ENCODE measurements around the gene PTPRN2.

Gene PTPRN2

GRCh38 chr7:157674715-157675426 is 912.8 kb downstream of the PTPRN2 start:
- no peak overlapping the region for H3K27ac ChIP-seq
- H2AFZ ChIP-seq = no peak overlapping the region
- H3K9me3 ChIP-seq (ENCODE audit: control insufficient read depth, low read length) = no peaks in the 10 kb centered on the region
- TF ChIP-seq CTCF (IDR thresholded peaks at IDR 0.05) = no peak
- no peak overlapping the region for H3K9ac ChIP-seq
- H3K27me3 ChIP-seq (ENCODE audit: control insufficient read depth, insufficient read depth, low read length) = no peaks in the 10 kb centered on the region
- no peak overlapping the region for H3K4me2 ChIP-seq (ENCODE audit: low read length)
- no peaks in the 10 kb centered on the region for H3K36me3 ChIP-seq (ENCODE audit: control insufficient read depth, insufficient read depth, low read length)
- H3K79me2 ChIP-seq = no peaks in the 10 kb centered on the region
- H3K4me1 ChIP-seq = no peaks in the 10 kb centered on the region
- H3K4me3 ChIP-seq (ENCODE audit: low read depth, low read length) = no peak overlapping the region

- Histone ChIP-seq H3K4me2 (ENCODE audit: low read length) (no peak overlapping the region), H2AFZ (no peak overlapping the region), H3K4me1 (no peaks in the 10 kb centered on the region), H3K79me2 (no peaks in the 10 kb centered on the region), H3K9ac (no peak overlapping the region), H3K27me3 (ENCODE audit: control insufficient read depth, insufficient read depth, low read length) (no peaks in the 10 kb centered on the region), H3K9me3 (ENCODE audit: control insufficient read depth, low read length) (no peaks in the 10 kb centered on the region), H3K27ac (no peak overlapping the region), H3K4me3 (ENCODE audit: low read depth, low read length) (no peak overlapping the region), H3K36me3 (ENCODE audit: control insufficient read depth, insufficient read depth, low read length) (no peaks in the 10 kb centered on the region)
- TF ChIP-seq CTCF (IDR thresholded peaks at IDR 0.05) = no peak
Measured at GRCh38 chr7:157674027-157674714, 913.5 kb downstream of the PTPRN2 start.

GRCh38 chr7:157673573-157673972 is 914.0 kb downstream of the PTPRN2 start:
- no peaks in the 10 kb centered on the region for H3K27me3 ChIP-seq (ENCODE audit: control insufficient read depth, insufficient read depth, low read length)
- no peak overlapping the region for H3K27ac ChIP-seq
- H3K9ac ChIP-seq = no peak overlapping the region
- no peak overlapping the region for H2AFZ ChIP-seq
- no peaks in the 10 kb centered on the region for H3K79me2 ChIP-seq
- no peaks in the 10 kb centered on the region for H3K4me1 ChIP-seq
- no peaks in the 10 kb centered on the region for H3K9me3 ChIP-seq (ENCODE audit: control insufficient read depth, low read length)
- no peaks in the 10 kb centered on the region for H3K36me3 ChIP-seq (ENCODE audit: control insufficient read depth, insufficient read depth, low read length)
- no peak for TF ChIP-seq CTCF (IDR thresholded peaks at IDR 0.05)
- no peak overlapping the region for H3K4me3 ChIP-seq (ENCODE audit: low read depth, low read length)
- H3K4me2 ChIP-seq (ENCODE audit: low read length) = no peak overlapping the region

GRCh38 chr7:157671358-157672255 is 916.0 kb downstream of the PTPRN2 start:
- H3K79me2 ChIP-seq = no peaks in the 10 kb centered on the region
- no peaks in the 10 kb centered on the region for H3K4me1 ChIP-seq
- no peak overlapping the region for H3K4me2 ChIP-seq (ENCODE audit: low read length)
- H3K9ac ChIP-seq = no peak overlapping the region
- no peaks in the 10 kb centered on the region for H3K9me3 ChIP-seq (ENCODE audit: control insufficient read depth, low read length)
- no peak overlapping the region for H2AFZ ChIP-seq
- H3K4me3 ChIP-seq (ENCODE audit: low read depth, low read length) = no peak overlapping the region
- no peaks in the 10 kb centered on the region for H3K27me3 ChIP-seq (ENCODE audit: control insufficient read depth, insufficient read depth, low read length)
- no peak for TF ChIP-seq CTCF (IDR thresholded peaks at IDR 0.05)
- no peak overlapping the region for H3K27ac ChIP-seq
- H3K36me3 ChIP-seq (ENCODE audit: control insufficient read depth, insufficient read depth, low read length) = no peaks in the 10 kb centered on the region

All from parathyroid adenoma (tissue), 2 donors.